K562 (cell line): Measurements from ENCODE around the gene CSAD. TPM values are rescaled to one million over a fixed set of nuclear protein-coding genes. Genes with fewer than 3 reads are reported as not detected.

Source experiments
- ATAC-seq: fragments of 200-7000 bp; cut with Tn5 transposase; 3 replicates; pipeline ENCODE4 v1.9.1; 2020; ENCODE audit warnings: moderate library complexity
- BruUV-seq: library from RNA; stranded (reverse); fragments of 400-500 nt; replicated peaks from 2 replicates; lab custom pipeline; 2021; lab: Mats Ljungman, UMichigan
- CTCF ChIA-PET: fragments of 300-600 bp; formaldehyde crosslinking; extraction: SDS; loops from one replicate; lab custom pipeline; 2021; ENCODE audit warnings: low intra/inter-chr PET ratio; lab: Yijun Ruan, JAX
- POLR2A ChIA-PET: fragments of 300-600, 350-650 bp; sonication (Branson Sonifier 250); formaldehyde crosslinking; extraction: SDS; loops from one replicate; lab custom pipeline; 2021; ENCODE audit warnings: antibody characterized with exemption, inconsistent platforms; lab: Yijun Ruan, JAX
- DNase-seq, 4 experiments: peaks; one replicate each; pipeline versions ENCODE4 v3.0.0 to v3.0.0-alpha.2; 2011 to 2018; ENCODE audit warnings: low spot score in 3 of 4, mixed read lengths in 3 of 4; ENCODE audit errors: extremely low read depth in 1 of 4
- FAIRE-seq: peaks from 2 replicates; lab custom pipeline; 2011; peaks lifted over from hg19 to GRCh38; lab: Jason Lieb, UNC
- H2AFZ ChIP-seq: 2 replicates; pipeline ENCODE4 v1.6.0; 2011; ENCODE audit warnings: low read depth, low read length, control low read depth, inconsistent platforms
- H3K27ac ChIP-seq: fragments of 200-600 bp; 3 replicates; pipeline ENCODE4 v1.8.0; 2011; ENCODE audit warnings: low read depth, mild to moderate bottlenecking, control low read depth, inconsistent platforms, low read length, moderate library complexity, mixed read lengths; ENCODE audit errors: extremely low read depth
- H3K27me3 ChIP-seq, 2 experiments: fragments of 300-600 bp in 1 of 2; 2 replicates in 1 of 2; 3 replicates in 1 of 2; pipeline versions ENCODE4 v1.6.0 to v1.8.0; 2011; ENCODE audit warnings: inconsistent platforms in 2 of 2, low read length in 2 of 2, mild to moderate bottlenecking in 1 of 2, mixed read lengths in 1 of 2, moderate library complexity in 1 of 2; ENCODE audit not compliant: control insufficient read depth in 2 of 2, insufficient read depth in 2 of 2
- H3K36me3 ChIP-seq: fragments of 300-600 bp; 3 replicates; pipeline ENCODE4 v1.8.0; 2011; ENCODE audit warnings: mild to moderate bottlenecking, low read length, inconsistent platforms; ENCODE audit not compliant: control insufficient read depth, insufficient read depth
- H3K4me1 ChIP-seq, 2 experiments: fragments of 200-600 bp in 1 of 2; replicated peaks in 1 of 2; 2 replicates in 1 of 2; 3 replicates in 1 of 2; pipeline versions ENCODE4 v1.5.1 to v1.8.0; 2011; ENCODE audit warnings: inconsistent platforms in 2 of 2, low read length in 2 of 2, mild to moderate bottlenecking in 1 of 2, mixed read lengths in 1 of 2, moderate library complexity in 1 of 2; ENCODE audit not compliant: control insufficient read depth in 2 of 2, insufficient read depth in 2 of 2
- H3K4me2 ChIP-seq: 2 replicates; pipeline ENCODE4 v1.6.1; 2011; ENCODE audit warnings: low read length, control low read depth, inconsistent platforms, mixed read lengths; ENCODE audit not compliant: insufficient read depth
- H3K4me3 ChIP-seq: fragments of 200-600 bp; sonication (generic), shearing (Covaris generic); 2 replicates; pipeline ENCODE4 v1.5.1; 2016; ENCODE audit warnings: control low read depth, inconsistent platforms
- H3K79me2 ChIP-seq: fragments of 200-600 bp; 3 replicates; pipeline ENCODE4 v1.8.0; 2011; ENCODE audit warnings: low read length, inconsistent platforms; ENCODE audit not compliant: control insufficient read depth, insufficient read depth
- H3K9ac ChIP-seq, 2 experiments: 2 replicates each; pipeline versions ENCODE4 v1.6.0 to v1.6.1; 2011; ENCODE audit warnings: low read depth in 2 of 2, low read length in 2 of 2, control low read depth in 1 of 2, inconsistent platforms in 1 of 2, mild to moderate bottlenecking in 1 of 2, mixed read lengths in 1 of 2; ENCODE audit not compliant: insufficient read depth in 1 of 2
- H3K9me1 ChIP-seq: one replicate; pipeline ENCODE4 v1.6.0; 2011; ENCODE audit warnings: inconsistent platforms, mild to moderate bottlenecking, low read length, moderate library complexity; ENCODE audit not compliant: control insufficient read depth, insufficient read depth
- H3K9me3 ChIP-seq: replicated peaks from 2 replicates; pipeline ENCODE4 v1.5.1; 2011; ENCODE audit warnings: low read depth, low read length, inconsistent platforms; ENCODE audit not compliant: control insufficient read depth, insufficient read depth
- H4K20me1 ChIP-seq: replicated peaks from 2 replicates; pipeline ENCODE4 v1.6.1; 2011; ENCODE audit warnings: low read length, inconsistent platforms, mixed read lengths; ENCODE audit not compliant: control insufficient read depth, insufficient read depth
- ATF3 ChIP-seq, 2 experiments: fragments of 450-650 bp in 1 of 2; sonication (generic) in 1 of 2; formaldehyde crosslinking in 1 of 2; IDR thresholded peaks in 1 of 2; conservative IDR thresholded peaks in 1 of 2; 2 replicates each; pipeline versions ENCODE4 v1.6.1 to v1.8.1; 2016 to 2023; ENCODE audit warnings: mild to moderate bottlenecking in 2 of 2, moderate library complexity in 2 of 2, inconsistent platforms in 1 of 2, missing genetic modification reagents in 1 of 2
- GATA2 ChIP-seq: sonication (generic); formaldehyde crosslinking; IDR thresholded peaks from 2 replicates; pipeline ENCODE4 v1.4.0; 2020; ENCODE audit warnings: mild to moderate bottlenecking, missing genetic modification reagents
- IRF9 ChIP-seq: fragments of 450-650 bp; IDR thresholded peaks from 2 replicates; pipeline ENCODE4 v1.6.1; 2016; ENCODE audit warnings: missing biosample characterization, missing genetic modification characterization
- NR2C2 ChIP-seq, 2 experiments: fragments of 200-800 bp in 1 of 2; sonication (Bioruptor generic) in 1 of 2; sonication (generic) in 1 of 2; formaldehyde crosslinking in 1 of 2; IDR thresholded peaks; 2 replicates each; pipeline versions ENCODE4 v1.6.1 to v1.8.0; 2016 to 2022; ENCODE audit warnings: mild to moderate bottlenecking in 1 of 2, missing compliant biosample characterization in 1 of 2, missing genetic modification characterization in 1 of 2, missing genetic modification reagents in 1 of 2
- PPARD ChIP-seq: fragments of 250-450 bp; sonication (Bioruptor Pico); IDR thresholded peaks from 2 replicates; pipeline ENCODE4 v1.8.0; 2022; ENCODE audit warnings: inconsistent platforms, mild to moderate bottlenecking, moderate library complexity
- REST ChIP-seq, 2 experiments: fragments of 450-650 bp; formaldehyde crosslinking in 1 of 2; IDR thresholded peaks; 2 replicates each; pipeline versions ENCODE4 v1.4.0 to v1.6.1; 2014 to 2020; ENCODE audit warnings: mild to moderate bottlenecking in 2 of 2, borderline replicate concordance in 1 of 2, low read depth in 1 of 2
- RNF2 ChIP-seq: sonication (generic); IDR thresholded peaks from 2 replicates; pipeline ENCODE4 v1.6.1; 2016
- WGBS: fragments of 100-300 bp; shearing (Covaris generic); methylation state at CpG from one replicate; pipeline ENCODE4 v1.1.6; 2016; ENCODE audit warnings: low coverage, mixed read lengths; ENCODE audit not compliant: insufficient coverage; ENCODE audit errors: missing lambda C conversion rate; 5-methylcytosine and 5-hydroxymethylcytosine counted together
- in situ Hi-C: fragments of 300-500 bp; cut with MboI; formaldehyde crosslinking; loops from 4 replicates; pipeline ENCODE4 v1.15.0; 2018; ENCODE audit warnings: inconsistent platforms, mixed read lengths
- intact Hi-C: fragments of 100-400 bp; cut with micrococcal nuclease; formaldehyde crosslinking; loops from 2 replicates; pipeline ENCODE4 v1.14.2; 2022
- polyA plus RNA-seq, 8 experiments: library from polyadenylated mRNA; depleted of rRNA in 4 of 8; stranded (reverse) in 5 of 8; unstranded in 3 of 8; fragments of >200 nt; fragmentation: Nextera tagmentation in 2 of 8; fragmentation: Illumina TruSeq in 1 of 8; extraction: Ambion mirVana in 2 of 8; extraction: Trizol in 1 of 8; gene quantifications; 2 replicates each; pipeline versions ENCODE4 v1.2.1 to v1.2.3, GENCODE V29; 2011 to 2014; ENCODE audit warnings: inconsistent platforms in 1 of 8, missing spikeins in 1 of 8
- total RNA-seq, 7 experiments: library from RNA; depleted of rRNA in 6 of 7; stranded (reverse); fragments of >200 nt in 6 of 7; fragmentation: Illumina TruSeq in 2 of 7; extraction: Trizol in 2 of 7; gene quantifications; 2 replicates each; pipeline versions ENCODE4 v1.2.1 to v1.2.3, GENCODE V29; 2011 to 2021; ENCODE audit warnings: low replicate concordance in 1 of 7

The CSAD gene
- total and polyA plus RNA-seq, 9 of the 15 experiments (the other 6 are each of a cell fraction or from before 2014, with no cell fraction given), result 1.8 to 19.6 (median 8.1) TPM

- H3K4me1 ChIP-seq, result peaks cover 13 to 27% of the 10 kb centered on the region in 2 experiments
- ATAC-seq (peak; percentile 53), DNase-seq (peak in 3 of 4 experiments; percentile 18 to 51 (median 22)), FAIRE-seq (peak; percentile 42)
- ChIA-PET CTCF (interaction anchor here (0.6 kb wide), 1 partner anchor 153 kb away, joined by 3 read pairs; no protein-coding TSS in a partner anchor), POLR2A (interaction anchor here (0.5 to 0.8 kb wide), 4 partner anchors 9 to 1259 kb away, joined by 3 read pairs; no protein-coding TSS in a partner anchor)
- no peaks in the 10 kb centered on the region for H3K9me3 ChIP-seq
- no peaks in the 10 kb centered on the region for H4K20me1 ChIP-seq
- no peak overlapping the region; the same call in 2 of the 3 replicates for H3K27ac ChIP-seq
- no peaks in the 10 kb centered on the region for H3K27me3 ChIP-seq
- no peaks in the 10 kb centered on the region for H3K9me1 ChIP-seq
- H3K4me3 ChIP-seq, result no peak overlapping the region
- peaks cover 5% of the 10 kb centered on the region; the same call in 1 of the 3 replicates for H3K79me2 ChIP-seq
- H3K4me2 ChIP-seq, result no peak overlapping the region
- no peaks in the 10 kb centered on the region for H3K36me3 ChIP-seq
- in situ Hi-C loops (no loop called here), intact Hi-C loops (no loop called here)
- H3K9ac ChIP-seq, result no peak overlapping the region
- WGBS, result 45% methylated on average over 4 of the region's 4 CpGs
- peak overlapping the region; percentile 51 for H2AFZ ChIP-seq
- BruUV-seq, result no TSS peak
- TF ChIP-seq NR2C2 (CRISPR knock-in tag; IDR thresholded peaks at IDR 0.05) (no peak), NR2C2 (tag; IDR thresholded peaks at IDR 0.05) (peak; percentile 55; the same call in 1 of the 2 replicates), GATA2 (CRISPR knock-in tag) (0 out of 2 replicates have a peak, but pooled peaks have one; percentile 9), RNF2 (no peak), ATF3 (IDR thresholded peaks at IDR 0.05) (peak; percentile 31; the same call in 1 of the 2 replicates), ATF3 (CRISPR knock-in tag; conservative IDR thresholded peaks at IDR 0.05) (no peak), PPARD (CRISPR knock-in tag) (no peak), REST (IDR thresholded peaks at IDR 0.05; ENCODE audit: borderline replicate concordance) (peak; percentile 16; the same call in 1 of the 2 replicates), REST (CRISPR knock-in tag; IDR thresholded peaks at IDR 0.05; ENCODE audit: low read depth) (no peak), IRF9 (tag) (peak; percentile 74; the same call in 1 of the 2 replicates)
These were observed 5.7 kb downstream of the CSAD start for GRCh38 chr12:53174881-53175491.
